ENCODE results near the gene LPIN2. TPM values are rescaled to one million over a fixed set of nuclear protein-coding genes. Genes with fewer than 3 reads are reported as not detected.

The LPIN2 gene
- total and polyA plus RNA-seq, 8 donors = 5.1 to 23.0 (median 11.9) TPM

DNA sequence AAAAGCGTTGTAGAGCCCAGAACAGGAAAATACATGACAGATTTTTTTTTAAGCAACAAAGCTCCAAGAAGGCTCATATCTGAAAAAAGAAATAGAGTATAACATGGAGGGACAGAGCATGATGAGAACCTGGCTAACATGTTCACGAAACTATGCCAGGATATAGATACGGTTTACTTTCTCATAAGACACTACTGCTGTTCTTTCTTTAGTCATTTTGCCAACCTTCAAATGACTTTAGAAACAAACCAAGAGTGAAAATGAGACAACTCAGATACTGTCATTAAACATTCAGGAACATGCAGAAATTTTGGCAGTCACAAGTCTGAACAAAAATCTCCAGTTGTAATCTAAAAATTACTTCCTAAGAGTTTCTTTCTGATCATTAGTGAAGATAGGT, 14.3 kb downstream of the LPIN2 start:
- H3K27me3 ChIP-seq = no peaks in the 10 kb centered on the region
- FAIRE-seq (no peak), DNase-seq (no peak), ATAC-seq (no peak)
- no peak overlapping the region for H3K4me3 ChIP-seq
- no peaks in the 10 kb centered on the region for H3K9me3 ChIP-seq
- WGBS, 2 donors = 75 to 84% methylated on average over 3 of the region's 3 CpGs
- TF ChIP-seq, protein P1, sequence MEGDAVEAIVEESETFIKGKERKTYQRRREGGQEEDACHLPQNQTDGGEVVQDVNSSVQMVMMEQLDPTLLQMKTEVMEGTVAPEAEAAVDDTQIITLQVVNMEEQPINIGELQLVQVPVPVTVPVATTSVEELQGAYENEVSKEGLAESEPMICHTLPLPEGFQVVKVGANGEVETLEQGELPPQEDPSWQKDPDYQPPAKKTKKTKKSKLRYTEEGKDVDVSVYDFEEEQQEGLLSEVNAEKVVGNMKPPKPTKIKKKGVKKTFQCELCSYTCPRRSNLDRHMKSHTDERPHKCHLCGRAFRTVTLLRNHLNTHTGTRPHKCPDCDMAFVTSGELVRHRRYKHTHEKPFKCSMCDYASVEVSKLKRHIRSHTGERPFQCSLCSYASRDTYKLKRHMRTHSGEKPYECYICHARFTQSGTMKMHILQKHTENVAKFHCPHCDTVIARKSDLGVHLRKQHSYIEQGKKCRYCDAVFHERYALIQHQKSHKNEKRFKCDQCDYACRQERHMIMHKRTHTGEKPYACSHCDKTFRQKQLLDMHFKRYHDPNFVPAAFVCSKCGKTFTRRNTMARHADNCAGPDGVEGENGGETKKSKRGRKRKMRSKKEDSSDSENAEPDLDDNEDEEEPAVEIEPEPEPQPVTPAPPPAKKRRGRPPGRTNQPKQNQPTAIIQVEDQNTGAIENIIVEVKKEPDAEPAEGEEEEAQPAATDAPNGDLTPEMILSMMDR (IDR thresholded peaks at IDR 0.05) = no peak
- H3K4me1 ChIP-seq = peaks cover 7 to 12% (median 11%) of the 10 kb centered on the region in 3 donors
- H3K27ac ChIP-seq = peak overlapping the region in 2 of 4 donors; percentile 41 to 42
- intact Hi-C loops (cut with DNase I) = no loop called here
- H3K36me3 ChIP-seq = no peaks in the 10 kb centered on the region

DNA sequence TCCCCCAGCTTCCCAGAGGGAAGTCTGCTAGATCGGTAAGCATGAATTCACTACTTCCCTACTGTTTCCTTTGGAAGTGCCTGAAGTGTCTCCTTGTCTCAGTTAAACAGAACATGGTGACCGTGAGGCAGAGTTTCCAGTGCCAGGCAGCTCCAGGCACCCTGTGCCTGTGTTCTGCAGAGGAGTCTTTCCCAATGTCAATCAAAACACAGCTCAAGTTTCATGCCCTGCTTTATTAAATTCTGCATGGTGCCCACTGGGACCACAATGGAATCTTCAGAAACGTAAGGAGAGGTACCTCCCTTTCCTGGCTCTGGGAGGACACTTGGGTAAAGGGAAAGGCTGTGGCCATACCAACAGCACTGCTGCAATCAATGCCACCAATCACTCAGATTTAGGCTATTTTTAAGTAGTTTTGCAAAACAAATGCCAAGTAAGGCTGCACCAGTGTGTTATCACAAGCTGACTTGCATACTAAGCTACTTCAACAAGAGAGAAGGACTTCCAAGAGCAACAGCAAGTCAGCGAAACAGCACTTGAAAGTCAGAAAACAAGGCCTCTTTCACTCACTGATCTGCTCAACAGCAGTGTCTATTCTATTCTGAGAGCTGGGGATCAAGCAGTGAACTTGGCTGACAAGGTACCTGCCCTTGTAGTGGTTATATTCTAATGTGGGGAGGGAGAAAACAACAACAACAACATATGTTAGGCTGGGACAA, 14.9 kb downstream of the LPIN2 start:
- H3K27me3 ChIP-seq = no peaks in the 10 kb centered on the region
- TF ChIP-seq, protein P1 (IDR thresholded peaks at IDR 0.05) = no peak
- DNase-seq (no peak), ATAC-seq (peak; percentile 35 to 66 (median 50)), FAIRE-seq (no peak)
- H3K4me1 ChIP-seq = peaks cover 7 to 12% (median 11%) of the 10 kb centered on the region in 3 donors
- WGBS, 2 donors = 50 to 63% methylated on average over 4 of the region's 4 CpGs
- no peaks in the 10 kb centered on the region for H3K9me3 ChIP-seq
- no peaks in the 10 kb centered on the region for H3K36me3 ChIP-seq
- no peak overlapping the region for H3K4me3 ChIP-seq
- H3K27ac ChIP-seq = peak overlapping the region in 2 of 4 donors; percentile 41 to 42
- intact Hi-C loops (cut with DNase I) = no loop called here

DNA sequence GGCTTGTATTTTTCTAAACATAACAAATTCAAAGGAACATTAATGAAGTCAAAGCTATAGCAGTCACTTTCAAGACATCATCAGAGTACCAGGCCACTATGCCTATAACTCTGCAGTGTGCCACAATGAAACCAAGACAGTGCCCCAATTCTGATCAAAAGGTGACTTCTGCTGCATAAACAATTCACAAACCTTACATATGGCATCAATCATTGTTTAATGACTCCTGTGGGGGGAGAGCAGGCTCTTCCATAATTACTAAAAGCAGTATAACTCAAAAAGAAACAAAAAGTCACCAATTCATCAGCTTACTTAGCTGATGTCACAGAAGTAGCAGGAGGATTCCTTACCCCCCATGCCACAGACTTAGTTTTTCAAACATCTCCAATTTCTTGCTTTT, 15.5 kb downstream of the LPIN2 start:
- Histone ChIP-seq H3K27me3 (no peaks in the 10 kb centered on the region), H3K36me3 (no peaks in the 10 kb centered on the region), H3K9me3 (no peaks in the 10 kb centered on the region), H3K4me1 (peaks cover 7 to 12% (median 11%) of the 10 kb centered on the region in 3 donors), H3K4me3 (no peak overlapping the region), H3K27ac (peak overlapping the region in 1 of 4 donors; percentile 41)
- FAIRE-seq = no peak
- DNase-seq = no peak
- TF ChIP-seq, protein P1 (IDR thresholded peaks at IDR 0.05) = no peak
- intact Hi-C loops (cut with DNase I) = no loop called here
- no peak for ATAC-seq

- no peak overlapping the region for H3K27ac ChIP-seq
- intact Hi-C loops (cut with DNase I) = no loop called here
- H3K9me3 ChIP-seq = no peaks in the 10 kb centered on the region
- 65 to 74% methylated on average over 6 of the region's 6 CpGs for WGBS, 2 donors
- peaks cover 7 to 12% (median 11%) of the 10 kb centered on the region in 3 donors for H3K4me1 ChIP-seq
- peak; percentile 49 to 79 (median 68) for ATAC-seq
- no peak overlapping the region for H3K4me3 ChIP-seq
- DNase-seq = peak in 1 of 6 donors; percentile 34
- H3K36me3 ChIP-seq = no peaks in the 10 kb centered on the region
- FAIRE-seq = no peak
- TF ChIP-seq, protein P1 (IDR thresholded peaks at IDR 0.05) = no peak
- no peaks in the 10 kb centered on the region for H3K27me3 ChIP-seq
Observed at GRCh38 chr18:2994603-2995432, 18.1 kb downstream of the LPIN2 start.
